Measurements from ENCODE around the gene CBFB. TPM values are rescaled to one million over a fixed set of nuclear protein-coding genes. Genes with fewer than 3 reads are reported as not detected.

CBFB gene
- total RNA-seq, 1 donor: 55.7 TPM

- DNase-seq (ENCODE audit: low read depth in 2 of 3, low spot score in 2 of 3): no peak
Measured at GRCh38 chr16:67016143-67016542, 12.8 kb upstream of the CBFB start.

DNA sequence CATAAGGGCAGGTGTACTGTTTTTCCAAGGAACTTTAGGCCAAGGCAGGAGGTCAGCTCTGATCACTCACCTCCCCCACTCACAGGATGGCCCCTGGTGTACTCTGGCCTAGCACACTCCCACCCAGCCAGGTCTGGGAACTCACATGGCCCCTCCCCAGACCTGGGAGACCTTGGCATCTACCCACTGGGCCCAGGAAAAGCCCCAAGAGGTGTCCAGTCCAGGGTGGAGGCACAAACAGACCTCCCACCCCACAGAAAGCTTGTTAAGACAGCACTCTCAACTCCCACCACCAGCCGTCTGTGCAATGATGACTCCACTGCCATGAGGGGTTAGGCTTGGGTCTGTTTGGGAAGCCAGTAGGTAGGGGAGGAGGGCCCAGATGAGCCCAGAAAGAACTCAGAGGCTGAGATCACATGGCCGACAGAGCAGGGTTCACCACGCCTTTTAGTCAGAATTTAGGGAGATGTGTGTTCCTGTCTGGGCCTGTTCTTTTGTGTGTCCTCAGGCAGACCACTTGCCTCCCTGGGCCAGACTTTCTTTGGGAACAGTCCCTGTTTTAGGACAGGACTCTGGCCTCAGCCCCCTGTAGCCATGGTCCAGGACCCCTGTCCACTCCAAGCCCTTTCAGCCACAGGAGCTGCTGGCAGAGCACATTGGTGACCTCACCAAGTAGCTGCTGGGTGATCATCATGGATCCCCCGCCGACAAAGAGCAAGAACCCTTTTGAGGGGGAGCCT, 12.1 kb upstream of the CBFB start:
- DNase-seq (ENCODE audit: low read depth in 2 of 3, low spot score in 2 of 3): no peak

GRCh38 chr16:67017421-67017750, 11.6 kb upstream of the CBFB start:
- no peak for DNase-seq (ENCODE audit: low read depth in 2 of 3, low spot score in 2 of 3)

DNA sequence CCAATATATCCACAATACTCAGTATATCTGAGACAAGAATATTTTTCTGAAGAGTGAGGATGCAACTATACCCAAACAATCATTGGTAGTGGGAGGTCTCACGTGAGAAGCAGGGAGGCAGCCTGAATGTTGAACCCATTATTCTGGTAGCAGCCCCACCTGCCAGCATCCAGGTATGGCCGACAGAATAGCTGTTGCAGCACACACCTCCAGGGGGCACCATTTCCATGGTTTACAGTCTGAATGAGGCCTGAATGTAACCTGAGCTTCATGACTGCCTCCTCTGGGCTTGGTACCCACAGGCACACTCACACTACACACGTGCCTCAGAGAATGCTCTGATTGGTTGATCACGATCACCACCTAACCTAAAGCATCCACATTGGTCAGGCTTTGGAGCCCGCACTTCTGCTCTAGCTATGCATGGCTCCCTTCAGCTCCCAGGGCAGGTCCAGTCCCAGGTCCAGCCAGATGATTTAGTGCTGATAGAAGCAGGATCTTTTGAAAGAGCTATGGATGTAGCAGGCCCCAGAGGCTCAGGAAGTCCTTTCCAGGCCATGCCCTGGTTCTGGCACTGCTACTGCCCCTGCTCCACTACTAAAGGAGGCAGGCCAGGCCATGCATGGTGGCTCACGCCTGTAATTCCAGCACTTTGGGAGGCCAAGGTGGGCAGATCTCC, 11.0 kb upstream of the CBFB start:
- peak; percentile 62 to 94 (median 91) for DNase-seq (ENCODE audit: low read depth in 2 of 3, low spot score in 2 of 3)

- DNase-seq (ENCODE audit: low read depth in 2 of 3, low spot score in 2 of 3): no peak
Measured at GRCh38 chr16:67019171-67019570, 9.8 kb upstream of the CBFB start.

GRCh38 chr16:67021321-67021720, 7.6 kb upstream of the CBFB start:
- no peak for DNase-seq (ENCODE audit: low read depth in 2 of 3, low spot score in 2 of 3)

DNA sequence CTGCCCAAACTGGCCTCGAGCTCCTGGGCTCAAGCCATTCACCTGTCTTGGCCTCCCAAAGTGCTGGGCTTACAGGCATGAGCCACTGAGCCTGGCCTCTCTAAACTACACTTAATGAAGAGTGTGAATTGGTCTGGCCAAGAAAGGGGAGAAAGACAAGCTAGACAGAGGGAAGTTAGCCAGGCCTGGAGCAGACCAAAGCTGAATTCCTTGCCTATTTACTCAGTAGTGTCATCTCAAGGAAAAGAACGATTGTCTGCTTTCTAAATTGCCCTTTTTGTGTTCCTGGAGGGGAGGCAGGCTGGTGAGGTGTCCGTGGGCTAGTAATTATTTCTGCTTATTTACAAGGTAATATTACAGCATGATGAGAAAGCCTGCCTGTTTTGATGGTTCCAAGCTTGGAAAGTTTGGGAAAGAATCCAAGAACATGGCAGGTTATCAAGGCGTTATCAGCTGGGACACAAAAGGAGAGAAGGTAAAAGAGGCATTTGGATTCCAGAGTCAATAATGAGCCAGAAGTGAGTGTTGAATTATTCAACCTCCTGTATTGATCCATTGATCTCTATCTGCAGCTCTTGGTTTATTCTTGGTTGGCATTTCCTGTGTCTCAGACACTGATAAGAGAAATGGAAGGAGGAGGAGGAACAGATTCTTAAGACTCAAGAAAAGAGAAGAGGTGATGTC, 6.3 kb upstream of the CBFB start:
- DNase-seq (ENCODE audit: low read depth in 2 of 3, low spot score in 2 of 3): no peak

GRCh38 chr16:67023689-67024088, 5.3 kb upstream of the CBFB start:
- no peak for DNase-seq (ENCODE audit: low read depth in 2 of 3, low spot score in 2 of 3)

DNA sequence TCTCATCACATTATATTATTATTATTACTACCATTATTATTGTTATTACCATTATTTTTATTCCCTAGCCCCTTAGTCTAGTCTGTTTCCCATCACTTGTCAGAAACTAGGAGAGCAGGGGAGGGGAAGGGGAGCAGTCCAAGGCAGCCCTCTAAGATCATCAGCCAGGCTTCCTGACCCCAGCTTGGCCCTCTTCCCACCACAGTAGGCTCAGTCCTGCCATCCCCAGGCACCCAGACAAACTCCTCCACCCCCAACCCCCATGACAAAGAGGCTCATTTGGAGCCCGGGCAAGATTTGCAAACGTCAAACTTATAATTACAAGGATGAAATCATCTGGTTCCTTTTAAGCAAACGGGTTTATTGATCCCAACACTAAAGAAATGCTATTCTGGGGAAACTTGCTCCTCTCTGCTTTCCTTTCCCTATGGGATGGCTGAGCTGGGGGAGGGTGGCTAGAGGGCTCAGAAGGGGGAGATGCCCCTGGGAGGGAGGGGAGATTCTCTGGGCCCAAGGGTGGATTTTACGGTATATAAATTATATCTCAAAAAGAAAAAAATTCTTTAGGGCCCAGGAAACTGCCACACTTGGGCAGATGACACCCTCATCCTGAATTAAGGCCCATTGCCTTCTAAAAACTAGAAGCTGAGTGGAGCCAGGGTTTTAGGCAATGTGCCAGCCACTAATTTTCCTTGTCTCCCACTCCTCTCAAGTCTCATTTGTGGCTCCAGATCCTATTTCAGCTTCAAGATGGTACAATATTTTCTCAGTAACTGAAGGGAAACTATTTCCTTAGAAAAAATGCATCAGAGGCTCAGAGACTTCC, 4.4 kb upstream of the CBFB start:
- DNase-seq (ENCODE audit: low read depth in 2 of 3, low spot score in 2 of 3): no peak

DNA sequence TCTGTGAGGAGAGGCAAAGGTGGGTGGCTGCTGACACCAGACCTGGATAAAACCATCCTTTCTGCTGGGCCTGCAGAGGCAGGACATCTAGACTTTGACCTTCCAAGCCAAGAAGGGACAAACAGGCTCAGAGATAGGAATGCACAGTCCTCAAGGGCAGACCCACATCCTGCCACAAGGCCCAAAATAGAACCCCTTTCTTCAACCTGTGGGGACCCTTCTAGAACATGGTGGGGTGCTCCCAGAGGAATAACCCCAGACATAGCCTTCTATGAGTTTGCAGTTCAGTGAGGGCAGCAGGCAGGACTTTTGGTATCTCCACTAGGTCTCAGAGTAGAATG, 3.8 kb upstream of the CBFB start:
- DNase-seq (ENCODE audit: low read depth in 2 of 3, low spot score in 2 of 3): no peak

DNA sequence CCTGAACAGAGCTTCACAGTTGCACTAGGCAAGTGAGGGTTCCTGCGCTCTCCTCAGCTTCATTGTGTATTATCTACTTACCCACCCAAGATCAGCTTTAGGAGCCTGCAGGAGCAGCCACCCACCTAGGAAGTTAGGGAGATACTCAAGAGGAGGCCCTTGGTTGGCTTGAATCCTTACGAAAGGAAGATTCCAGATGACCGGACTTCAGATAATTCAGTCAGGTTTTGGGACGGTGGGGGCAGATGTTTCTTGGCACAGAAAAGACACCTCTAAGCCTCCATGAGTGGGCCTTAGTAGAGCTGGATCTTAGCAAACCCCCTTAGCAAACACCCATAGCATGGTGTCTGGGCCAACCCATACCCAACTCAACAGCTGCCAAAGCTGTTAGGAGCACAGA, 2.4 kb upstream of the CBFB start:
- no peak for DNase-seq (ENCODE audit: low read depth in 2 of 3, low spot score in 2 of 3)

- DNase-seq (ENCODE audit: low read depth in 2 of 3, low spot score in 2 of 3): no peak
Measured at GRCh38 chr16:67027046-67027445, 1.9 kb upstream of the CBFB start.

DNA sequence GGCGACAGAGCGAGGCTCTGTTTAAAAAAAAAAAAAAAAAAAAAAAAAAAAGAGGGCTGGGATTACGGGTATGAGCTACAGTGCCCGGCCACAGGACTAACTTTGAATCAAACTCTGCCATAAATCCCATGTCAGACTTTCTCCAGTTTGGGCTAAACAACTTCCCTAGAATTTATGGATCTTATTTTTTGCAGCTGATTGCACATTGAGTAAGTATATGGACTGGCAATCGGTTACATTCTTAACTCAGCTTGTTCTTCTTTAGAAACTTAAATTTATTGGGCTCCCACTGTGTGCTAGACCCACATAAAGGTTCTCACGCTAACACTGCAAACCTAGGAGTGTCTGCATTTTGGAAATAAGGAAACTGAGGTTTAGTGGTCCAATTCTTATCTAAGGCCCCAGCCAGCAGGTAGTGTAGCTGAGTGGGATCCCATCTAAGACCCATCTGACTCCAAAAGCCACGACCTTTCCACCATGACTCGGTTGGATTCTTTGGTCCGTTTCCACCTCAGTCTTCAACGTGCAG, 718 bp upstream of the CBFB start:
- DNase-seq (ENCODE audit: low read depth in 2 of 3, low spot score in 2 of 3): peak in 1 of 3 donors; percentile 80

GRCh38 chr16:67029254-67030096, 526 bp downstream of the CBFB start:
- DNase-seq (ENCODE audit: low read depth in 2 of 3, low spot score in 2 of 3): peak; percentile 40 to 58 (median 50)

DNA sequence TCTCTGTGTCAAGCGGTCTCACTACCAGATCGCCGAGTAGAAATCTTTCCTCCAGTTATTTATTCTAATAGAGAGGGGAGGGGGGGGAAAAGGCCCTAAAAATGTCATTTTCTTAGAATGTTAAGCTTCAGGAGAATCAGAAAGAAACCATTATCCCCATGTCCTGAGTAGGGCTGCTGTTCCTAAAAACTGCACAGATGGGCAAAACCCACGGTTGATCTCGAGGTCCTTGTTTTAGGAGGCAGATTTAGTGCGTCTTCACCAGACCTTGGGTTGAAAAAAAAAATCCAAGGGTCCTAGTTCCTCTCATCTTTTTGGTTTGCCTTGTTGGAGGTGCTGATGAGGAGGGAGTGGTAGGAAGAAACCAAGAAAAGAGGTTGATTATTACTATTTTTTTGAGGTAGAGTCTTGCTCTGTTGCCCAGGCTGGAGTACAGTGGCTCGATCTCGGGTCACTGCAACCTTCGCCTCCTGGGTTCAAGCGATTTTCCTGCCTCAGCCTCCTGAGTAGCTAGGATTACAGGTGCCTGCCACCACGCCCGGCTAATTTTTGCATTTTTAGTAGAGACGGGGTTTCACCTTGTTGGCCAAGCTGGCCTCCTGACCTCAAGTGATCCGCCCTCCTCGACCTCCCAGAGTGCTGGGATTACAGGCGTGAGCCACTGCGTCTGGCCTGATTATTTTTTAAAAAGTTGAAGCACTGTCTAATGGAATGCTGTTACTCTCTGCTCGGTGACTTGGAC, 1.4 kb downstream of the CBFB start:
- no peak for DNase-seq (ENCODE audit: low read depth in 2 of 3, low spot score in 2 of 3)

GRCh38 chr16:67034487-67034886, 5.5 kb downstream of the CBFB start:
- no peak for DNase-seq (ENCODE audit: low read depth in 2 of 3, low spot score in 2 of 3)

DNA sequence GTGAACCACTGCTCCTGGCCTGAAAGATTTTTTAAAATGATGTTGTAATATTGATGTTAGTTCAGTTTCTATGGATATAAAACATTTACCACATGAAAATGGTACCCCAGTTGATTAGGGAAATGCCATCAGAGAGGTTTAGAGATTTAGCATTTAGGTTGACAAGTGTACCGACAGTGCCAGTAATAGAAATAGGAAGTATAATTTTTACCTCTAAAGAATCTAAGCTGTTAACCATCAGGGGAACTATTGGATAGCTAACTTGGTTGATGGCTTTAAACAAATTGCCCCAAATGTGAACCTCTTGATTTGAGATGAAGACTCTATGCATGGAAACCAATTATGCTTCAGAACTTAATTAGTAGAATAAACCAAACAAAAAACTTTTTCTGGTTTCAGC, 6.4 kb downstream of the CBFB start:
- DNase-seq (ENCODE audit: low read depth in 2 of 3, low spot score in 2 of 3): peak in 1 of 3 donors; percentile 30

- DNase-seq (ENCODE audit: low read depth in 2 of 3, low spot score in 2 of 3): no peak
Measured at GRCh38 chr16:67036323-67036741, 7.4 kb downstream of the CBFB start.

DNA sequence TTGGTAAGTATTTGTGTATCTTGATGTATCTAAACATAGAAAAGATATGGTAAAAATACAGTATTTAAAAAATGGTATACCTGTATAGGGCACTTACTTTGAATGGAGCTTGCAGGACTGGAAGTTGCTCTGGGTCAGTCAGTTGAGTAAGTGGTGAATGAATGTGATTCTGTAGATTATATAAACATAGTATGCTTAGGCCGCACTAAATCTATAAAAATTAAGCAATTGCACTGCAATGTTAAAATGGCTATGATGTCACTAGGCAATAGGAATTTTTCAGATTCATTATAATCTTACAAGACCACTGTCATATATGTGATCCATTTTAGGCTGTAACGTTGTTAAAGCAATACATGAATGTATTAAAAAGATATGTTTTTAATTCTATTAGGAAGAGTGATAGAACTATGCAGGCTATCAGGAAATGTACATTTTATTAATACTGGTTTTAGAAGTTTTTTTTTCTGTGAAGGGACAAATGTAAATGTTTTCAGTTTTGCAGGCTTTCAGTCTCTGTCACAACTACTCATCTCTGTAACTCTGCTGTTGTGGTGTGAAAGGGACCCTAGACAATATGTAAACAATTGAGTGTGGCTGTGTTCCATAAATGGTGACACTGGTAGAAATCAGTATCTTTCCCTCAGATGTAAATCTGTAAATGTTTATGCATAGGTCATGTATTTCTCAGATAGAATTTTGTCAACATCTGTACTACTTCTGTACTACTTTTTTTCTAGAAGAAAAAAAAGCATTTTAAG, 10.5 kb downstream of the CBFB start:
- no peak for DNase-seq (ENCODE audit: low read depth in 2 of 3, low spot score in 2 of 3)

Measured in hematopoietic multipotent progenitor cell (in vitro differentiated cells).